Breast epithelium (tissue), 3 donors: ENCODE measurements around the gene MRPL42.

ENCODE experiments used
- POLR2A ChIP-seq: fragments of 450-650 bp; IDR thresholded peaks from one replicate; pipeline ENCODE4 v1.6.1; 2016; ENCODE audit warnings: antibody characterized with exemption, mild to moderate bottlenecking, moderate library complexity
- TF ChIP-seq, protein P1 (sequence below), 3 donors: fragments of 450-650 bp; IDR thresholded peaks; one replicate each; pipeline ENCODE4 v1.5.1; 2016 to 2017; ENCODE audit warnings: antibody characterized with exemption in 3 of 3, mild to moderate bottlenecking in 3 of 3, moderate library complexity in 3 of 3

DNA sequence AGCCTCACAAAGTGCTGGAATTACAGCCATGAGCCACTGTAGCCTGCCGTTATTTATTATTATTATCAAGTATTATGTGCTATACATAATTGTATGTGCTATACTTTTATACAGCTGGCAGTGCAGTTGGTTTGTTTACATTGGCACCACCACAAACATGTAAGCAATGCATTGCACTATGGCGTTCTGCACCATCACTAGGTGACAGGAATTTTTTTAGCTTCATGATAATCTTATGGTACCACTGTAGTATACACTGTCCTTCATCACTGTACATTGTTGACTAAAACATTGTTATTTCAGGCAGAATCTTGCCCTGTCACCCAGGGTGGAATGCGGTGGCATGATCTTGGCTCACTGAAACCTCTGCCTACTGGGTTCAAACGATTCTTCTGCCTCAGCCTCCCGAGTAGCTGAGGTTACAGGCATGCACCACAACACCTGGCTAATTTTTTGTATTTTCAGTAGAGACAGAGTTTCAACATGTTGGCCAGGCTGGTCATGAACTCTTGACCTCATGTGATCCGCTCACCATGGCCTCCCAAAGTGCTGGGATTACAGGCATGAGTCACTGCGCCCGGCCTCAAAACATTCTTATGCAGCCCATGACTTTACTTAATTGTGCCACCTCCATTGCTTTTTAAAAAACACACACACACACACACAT lies 17.1 kb downstream of the MRPL42 start:
- TF ChIP-seq, protein P1, sequence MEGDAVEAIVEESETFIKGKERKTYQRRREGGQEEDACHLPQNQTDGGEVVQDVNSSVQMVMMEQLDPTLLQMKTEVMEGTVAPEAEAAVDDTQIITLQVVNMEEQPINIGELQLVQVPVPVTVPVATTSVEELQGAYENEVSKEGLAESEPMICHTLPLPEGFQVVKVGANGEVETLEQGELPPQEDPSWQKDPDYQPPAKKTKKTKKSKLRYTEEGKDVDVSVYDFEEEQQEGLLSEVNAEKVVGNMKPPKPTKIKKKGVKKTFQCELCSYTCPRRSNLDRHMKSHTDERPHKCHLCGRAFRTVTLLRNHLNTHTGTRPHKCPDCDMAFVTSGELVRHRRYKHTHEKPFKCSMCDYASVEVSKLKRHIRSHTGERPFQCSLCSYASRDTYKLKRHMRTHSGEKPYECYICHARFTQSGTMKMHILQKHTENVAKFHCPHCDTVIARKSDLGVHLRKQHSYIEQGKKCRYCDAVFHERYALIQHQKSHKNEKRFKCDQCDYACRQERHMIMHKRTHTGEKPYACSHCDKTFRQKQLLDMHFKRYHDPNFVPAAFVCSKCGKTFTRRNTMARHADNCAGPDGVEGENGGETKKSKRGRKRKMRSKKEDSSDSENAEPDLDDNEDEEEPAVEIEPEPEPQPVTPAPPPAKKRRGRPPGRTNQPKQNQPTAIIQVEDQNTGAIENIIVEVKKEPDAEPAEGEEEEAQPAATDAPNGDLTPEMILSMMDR (IDR thresholded peaks at IDR 0.05): no peak
- no peak for TF ChIP-seq POLR2A
